Measurements from ENCODE around the gene INCENP. TPM values are rescaled to one million over a fixed set of nuclear protein-coding genes. Genes with fewer than 3 reads are reported as not detected.

Gene INCENP
- total RNA-seq, 2 donors from 2014 or later: 74.4 to 135 TPM

- H3K4me3 Mint-ChIP-seq: no peak overlapping the region
- no peaks in the 10 kb centered on the region for H3K9me3 Mint-ChIP-seq
- ATAC-seq (peak; percentile 29 to 32), DNase-seq (ENCODE audit: low spot score) (no peak)
- H3K27me3 Mint-ChIP-seq: no peaks in the 10 kb centered on the region
- peaks cover 16% of the 10 kb centered on the region for H3K36me3 Mint-ChIP-seq
- no peak overlapping the region for H3K27ac Mint-ChIP-seq
- no peaks in the 10 kb centered on the region for H3K4me1 Mint-ChIP-seq (ENCODE audit: low read depth in 2 of 2)
Measured at GRCh38 chr11:62150887-62151736, 27.3 kb downstream of the INCENP start.

GRCh38 chr11:62151737-62152102 lies 27.9 kb downstream of the INCENP start:
- DNase-seq (ENCODE audit: low spot score) (no peak), ATAC-seq (no peak)
- H3K36me3 Mint-ChIP-seq: peaks cover 11% of the 10 kb centered on the region
- no peak overlapping the region for H3K27ac Mint-ChIP-seq
- no peaks in the 10 kb centered on the region for H3K27me3 Mint-ChIP-seq
- H3K4me1 Mint-ChIP-seq (ENCODE audit: low read depth in 2 of 2): no peaks in the 10 kb centered on the region
- H3K4me3 Mint-ChIP-seq: no peak overlapping the region
- no peaks in the 10 kb centered on the region for H3K9me3 Mint-ChIP-seq

GRCh38 chr11:62152245-62153086 lies 28.7 kb downstream of the INCENP start:
- H3K9me3 Mint-ChIP-seq: no peaks in the 10 kb centered on the region
- no peaks in the 10 kb centered on the region for H3K4me1 Mint-ChIP-seq (ENCODE audit: low read depth in 2 of 2)
- H3K27ac Mint-ChIP-seq: no peak overlapping the region
- DNase-seq (ENCODE audit: low spot score) (no peak), ATAC-seq (peak in 1 of 2 donors; percentile 17)
- no peak overlapping the region for H3K4me3 Mint-ChIP-seq
- H3K36me3 Mint-ChIP-seq: peaks cover 9% of the 10 kb centered on the region
- H3K27me3 Mint-ChIP-seq: no peaks in the 10 kb centered on the region

- Mint-ChIP-seq H3K4me1 (ENCODE audit: low read depth in 2 of 2) (no peaks in the 10 kb centered on the region), H3K36me3 (peaks cover 5% of the 10 kb centered on the region), H3K4me3 (no peak overlapping the region), H3K9me3 (no peaks in the 10 kb centered on the region), H3K27ac (no peak overlapping the region), H3K27me3 (no peaks in the 10 kb centered on the region)
- no peak for DNase-seq (ENCODE audit: low spot score)
- ATAC-seq: no peak
Measured at GRCh38 chr11:62153087-62153395, 29.2 kb downstream of the INCENP start.

- H3K36me3 Mint-ChIP-seq: peaks cover 5% of the 10 kb centered on the region
- H3K9me3 Mint-ChIP-seq: no peaks in the 10 kb centered on the region
- ATAC-seq: no peak
- H3K4me3 Mint-ChIP-seq: no peak overlapping the region
- DNase-seq (ENCODE audit: low spot score): no peak
- no peak overlapping the region for H3K27ac Mint-ChIP-seq
- no peaks in the 10 kb centered on the region for H3K27me3 Mint-ChIP-seq
- H3K4me1 Mint-ChIP-seq (ENCODE audit: low read depth in 2 of 2): no peaks in the 10 kb centered on the region
Measured at GRCh38 chr11:62153617-62154016, 29.8 kb downstream of the INCENP start.

GRCh38 chr11:62157603-62158002 lies 33.8 kb downstream of the INCENP start:
- Mint-ChIP-seq H3K4me1 (ENCODE audit: low read depth in 2 of 2) (no peaks in the 10 kb centered on the region), H3K4me3 (no peak overlapping the region), H3K27ac (no peak overlapping the region), H3K9me3 (no peaks in the 10 kb centered on the region), H3K36me3 (no peaks in the 10 kb centered on the region), H3K27me3 (peaks cover 21 to 24% of the 10 kb centered on the region in 2 donors)
- DNase-seq (ENCODE audit: low spot score) (no peak), ATAC-seq (no peak)

GRCh38 chr11:62166371-62166770 lies 42.6 kb downstream of the INCENP start:
- Mint-ChIP-seq H3K36me3 (no peaks in the 10 kb centered on the region), H3K4me1 (ENCODE audit: low read depth in 2 of 2) (peaks cover 1 to 6% of the 10 kb centered on the region in 2 donors), H3K27ac (no peak overlapping the region), H3K27me3 (peaks cover 14 to 32% of the 10 kb centered on the region in 2 donors), H3K4me3 (no peak overlapping the region), H3K9me3 (no peaks in the 10 kb centered on the region)
- no peak for DNase-seq (ENCODE audit: low spot score)
- no peak for ATAC-seq

GRCh38 chr11:62169448-62169847 lies 45.6 kb downstream of the INCENP start:
- Mint-ChIP-seq H3K36me3 (no peaks in the 10 kb centered on the region), H3K4me1 (ENCODE audit: low read depth in 2 of 2) (peaks cover 4 to 8% of the 10 kb centered on the region in 2 donors), H3K4me3 (no peak overlapping the region), H3K27me3 (peaks cover 25 to 47% of the 10 kb centered on the region in 2 donors), H3K9me3 (no peaks in the 10 kb centered on the region), H3K27ac (no peak overlapping the region)
- ATAC-seq: no peak
- no peak for DNase-seq (ENCODE audit: low spot score)

- no peaks in the 10 kb centered on the region for H3K36me3 Mint-ChIP-seq
- no peak overlapping the region for H3K27ac Mint-ChIP-seq
- no peak overlapping the region for H3K4me3 Mint-ChIP-seq
- H3K4me1 Mint-ChIP-seq (ENCODE audit: low read depth in 2 of 2): peaks cover 4 to 8% of the 10 kb centered on the region in 2 donors
- H3K27me3 Mint-ChIP-seq: peaks cover 28 to 52% of the 10 kb centered on the region in 2 donors
- H3K9me3 Mint-ChIP-seq: no peaks in the 10 kb centered on the region
- no peak for ATAC-seq
- no peak for DNase-seq (ENCODE audit: low spot score)
Measured at GRCh38 chr11:62169935-62170334, 46.1 kb downstream of the INCENP start.

- DNase-seq (ENCODE audit: low spot score): no peak
- Mint-ChIP-seq H3K4me1 (ENCODE audit: low read depth in 2 of 2) (peaks cover 4 to 8% of the 10 kb centered on the region in 2 donors), H3K27ac (no peak overlapping the region), H3K9me3 (no peaks in the 10 kb centered on the region), H3K36me3 (no peaks in the 10 kb centered on the region), H3K4me3 (no peak overlapping the region), H3K27me3 (peaks cover 33 to 52% of the 10 kb centered on the region in 2 donors)
- ATAC-seq: peak in 1 of 2 donors; percentile 56
Measured at GRCh38 chr11:62171261-62171723, 47.5 kb downstream of the INCENP start.

- no peak overlapping the region for H3K27ac Mint-ChIP-seq
- no peaks in the 10 kb centered on the region for H3K9me3 Mint-ChIP-seq
- no peak overlapping the region for H3K4me3 Mint-ChIP-seq
- peaks cover 4 to 8% of the 10 kb centered on the region in 2 donors for H3K4me1 Mint-ChIP-seq (ENCODE audit: low read depth in 2 of 2)
- DNase-seq (ENCODE audit: low spot score): no peak
- H3K27me3 Mint-ChIP-seq: peaks cover 34 to 53% of the 10 kb centered on the region in 2 donors
- ATAC-seq: no peak
- no peaks in the 10 kb centered on the region for H3K36me3 Mint-ChIP-seq
Measured at GRCh38 chr11:62172294-62172693, 48.5 kb downstream of the INCENP start.

- no peaks in the 10 kb centered on the region for H3K4me1 Mint-ChIP-seq (ENCODE audit: low read depth in 2 of 2)
- H3K27ac Mint-ChIP-seq: no peak overlapping the region
- no peak overlapping the region for H3K4me3 Mint-ChIP-seq
- H3K36me3 Mint-ChIP-seq: no peaks in the 10 kb centered on the region
- no peak for DNase-seq (ENCODE audit: low spot score)
- no peaks in the 10 kb centered on the region for H3K9me3 Mint-ChIP-seq
- ATAC-seq: no peak
- H3K27me3 Mint-ChIP-seq: peaks cover 21 to 37% of the 10 kb centered on the region in 2 donors
Measured at GRCh38 chr11:62176766-62177165, 53.0 kb downstream of the INCENP start.

GRCh38 chr11:62179995-62180394 lies 56.2 kb downstream of the INCENP start:
- Mint-ChIP-seq H3K4me1 (ENCODE audit: low read depth in 2 of 2) (no peaks in the 10 kb centered on the region), H3K4me3 (no peak overlapping the region), H3K27ac (no peak overlapping the region), H3K27me3 (peaks cover 14 to 31% of the 10 kb centered on the region in 2 donors), H3K9me3 (no peaks in the 10 kb centered on the region), H3K36me3 (no peaks in the 10 kb centered on the region)
- no peak for ATAC-seq
- no peak for DNase-seq (ENCODE audit: low spot score)

GRCh38 chr11:62181097-62181496 lies 57.3 kb downstream of the INCENP start:
- no peak overlapping the region for H3K27ac Mint-ChIP-seq
- DNase-seq (ENCODE audit: low spot score) (no peak), ATAC-seq (no peak)
- no peaks in the 10 kb centered on the region for H3K9me3 Mint-ChIP-seq
- peaks cover 15 to 37% of the 10 kb centered on the region in 2 donors for H3K27me3 Mint-ChIP-seq
- H3K4me1 Mint-ChIP-seq (ENCODE audit: low read depth in 2 of 2): no peaks in the 10 kb centered on the region
- H3K4me3 Mint-ChIP-seq: no peak overlapping the region
- H3K36me3 Mint-ChIP-seq: no peaks in the 10 kb centered on the region
